Left lobe of liver (tissue), 2 donors: ENCODE measurements around the gene ZKSCAN5. TPM values are rescaled to one million over a fixed set of nuclear protein-coding genes. Genes with fewer than 3 reads are reported as not detected.

Source experiments
- ATAC-seq: fragments of 200-7000 bp; cut with Tn5 transposase; one replicate; pipeline ENCODE4 v1.9.1; 2020; ENCODE audit warnings: mild to moderate bottlenecking, moderate library complexity
- DNase-seq: peaks from one replicate; pipeline ENCODE4 v3.0.0-alpha.2; 2020; ENCODE audit warnings: low spot score
- total RNA-seq: library from RNA; stranded (reverse); gene quantifications from one replicate; pipeline ENCODE4 v1.2.1, GENCODE V29; 2021
- donor health status: DM: no; HTN: no; CAD: no; lungs with moderate emphysema.
- donor health status: DM: no; HTN: yes; CAD: no.

The ZKSCAN5 gene
- total RNA-seq, result 3.0 TPM

GRCh38 chr7:99504603-99505323 lies at the start of gene ZKSCAN5:
TSS of gene ZKSCAN5 (plus strand) at chr7:99504662. CDS start at chr7:99506045, 1,383 bp downstream.
- peak; percentile 98 for DNase-seq
- peak; percentile 91 for ATAC-seq

- ATAC-seq (no peak), DNase-seq (no peak)
Measured at GRCh38 chr7:99455874-99456273, 48.6 kb upstream of the ZKSCAN5 start.

- DNase-seq, result no peak
- peak; percentile 38 for ATAC-seq
Measured at GRCh38 chr7:99456288-99456687, 48.2 kb upstream of the ZKSCAN5 start.

- DNase-seq, result no peak
- no peak for ATAC-seq
Measured at GRCh38 chr7:99457050-99457649, 47.3 kb upstream of the ZKSCAN5 start.

GRCh38 chr7:99457650-99458493 lies 46.6 kb upstream of the ZKSCAN5 start:
- ATAC-seq, result peak; percentile 8
- DNase-seq, result no peak

GRCh38 chr7:99459087-99459486 lies 45.4 kb upstream of the ZKSCAN5 start:
- ATAC-seq (peak; percentile 34), DNase-seq (no peak)

GRCh38 chr7:99460651-99461050 lies 43.8 kb upstream of the ZKSCAN5 start:
- ATAC-seq (no peak), DNase-seq (no peak)

- DNase-seq (no peak), ATAC-seq (no peak)
Measured at GRCh38 chr7:99461221-99461620, 43.2 kb upstream of the ZKSCAN5 start.

- ATAC-seq (peak; percentile 12), DNase-seq (no peak)
Measured at GRCh38 chr7:99465421-99465768, 39.1 kb upstream of the ZKSCAN5 start.

GRCh38 chr7:99468336-99468918 lies 36.0 kb upstream of the ZKSCAN5 start:
- ATAC-seq (no peak), DNase-seq (no peak)

GRCh38 chr7:99469381-99470065 lies 34.9 kb upstream of the ZKSCAN5 start:
- ATAC-seq (no peak), DNase-seq (no peak)

- DNase-seq (peak; percentile 98), ATAC-seq (peak; percentile 95)
Measured at GRCh38 chr7:99472561-99473314, 31.7 kb upstream of the ZKSCAN5 start, which contains the start of gene ZNF789. TSS of gene ZNF789 (plus strand) at chr7:99472890. CDS start at chr7:99476457, 3,567 bp downstream.

GRCh38 chr7:99473315-99473596 lies 31.2 kb upstream of the ZKSCAN5 start:
- no peak for DNase-seq
- no peak for ATAC-seq

- DNase-seq (no peak), ATAC-seq (no peak)
Measured at GRCh38 chr7:99476107-99476506, 28.4 kb upstream of the ZKSCAN5 start.

- ATAC-seq (peak; percentile 36), DNase-seq (no peak)
Measured at GRCh38 chr7:99478464-99479440, 25.7 kb upstream of the ZKSCAN5 start.

- DNase-seq (no peak), ATAC-seq (no peak)
Measured at GRCh38 chr7:99485094-99485493, 19.4 kb upstream of the ZKSCAN5 start.

GRCh38 chr7:99489235-99489634 lies 15.2 kb upstream of the ZKSCAN5 start:
- ATAC-seq, result peak; percentile 33
- no peak for DNase-seq

- no peak for ATAC-seq
- no peak for DNase-seq
Measured at GRCh38 chr7:99490878-99491277, 13.6 kb upstream of the ZKSCAN5 start.

GRCh38 chr7:99493823-99494222 lies 10.6 kb upstream of the ZKSCAN5 start:
- DNase-seq (no peak), ATAC-seq (no peak)
